ENCODE measurements around the gene LRBA. TPM values are rescaled to one million over a fixed set of nuclear protein-coding genes. Genes with fewer than 3 reads are reported as not detected.

Gene LRBA
- total and polyA plus RNA-seq, 2 of the 4 experiments (the other 2 are of a cell fraction), result 10.2 to 51.6 TPM

GRCh38 chr4:150751648-150752047 lies 263.4 kb downstream of the LRBA start:
- Histone ChIP-seq H3K23ac (ENCODE audit: low read depth, low read length) (no peak overlapping the region), H3K27ac (ENCODE audit: insufficient read depth, low read length) (no peak overlapping the region), H3K56ac (ENCODE audit: extremely low read depth, insufficient read depth, low read length) (no peak overlapping the region), H3K4me1 (ENCODE audit: control insufficient read depth, insufficient read depth, low read length) (no peaks in the 10 kb centered on the region), H4K91ac (ENCODE audit: insufficient read depth, low read depth, low read length) (no peak overlapping the region), H2AK5ac (ENCODE audit: low read depth, low read length) (no peak overlapping the region), H3K36me3 (ENCODE audit: control insufficient read depth, insufficient read depth, low read length) (no peaks in the 10 kb centered on the region), H2BK5ac (ENCODE audit: low read depth, low read length, poor library complexity, severe bottlenecking) (no peak overlapping the region), H3K9me3 (ENCODE audit: control insufficient read depth, insufficient read depth, low read length) (no peaks in the 10 kb centered on the region), H4K8ac (ENCODE audit: low read depth in 2 of 2, low read length in 2 of 2) (no peak overlapping the region), H3K4me3 (ENCODE audit: insufficient read depth, low read depth, low read length) (no peak overlapping the region), H3K9me1 (ENCODE audit: insufficient read depth, low read length) (no peaks in the 10 kb centered on the region), H3K18ac (ENCODE audit: low read depth, low read length) (no peak overlapping the region), H3K14ac (replicated peaks; ENCODE audit: low read depth, low read length) (no peak overlapping the region), H3K4ac (ENCODE audit: low read depth, low read length) (no peak overlapping the region), H4K5ac (ENCODE audit: low read depth, low read length) (no peak overlapping the region), H3K79me1 (ENCODE audit: low read depth in 1 of 2, low read length in 2 of 2) (no peaks in the 10 kb centered on the region), H2AK9ac (replicated peaks; ENCODE audit: low read depth, low read length, poor library complexity) (no peak overlapping the region), H2BK20ac (ENCODE audit: low read depth, low read length) (no peak overlapping the region), H3K4me2 (ENCODE audit: low read depth, low read length) (no peak overlapping the region), H3K9ac (ENCODE audit: low read depth, low read length) (no peak overlapping the region), H2BK120ac (ENCODE audit: low read depth, low read length) (no peak overlapping the region), H4K20me1 (ENCODE audit: insufficient read depth, low read length) (no peaks in the 10 kb centered on the region), H2AFZ (replicated peaks; ENCODE audit: low read length, poor library complexity) (no peak overlapping the region), H3K27me3 (ENCODE audit: control insufficient read depth, insufficient read depth, low read length) (no peaks in the 10 kb centered on the region), H2BK15ac (ENCODE audit: low read depth, low read length) (no peak overlapping the region)
- DNase-seq (no peak), ATAC-seq (ENCODE audit: low read depth) (no peak)
- TF ChIP-seq USF2 (IDR thresholded peaks at IDR 0.05; ENCODE audit: low read depth, low read length) (no peak), MXI1 (IDR thresholded peaks at IDR 0.05; ENCODE audit: borderline replicate concordance, low read depth, low read length) (no peak), RFX5 (IDR thresholded peaks at IDR 0.05; ENCODE audit: low read depth, low read length) (no peak), CEBPB (IDR thresholded peaks at IDR 0.05; ENCODE audit: low read depth, low read length) (no peak), POLR2A (IDR thresholded peaks at IDR 0.05; ENCODE audit: low read depth, low read length) (no peak)
- TF ChIP-seq, protein P1, sequence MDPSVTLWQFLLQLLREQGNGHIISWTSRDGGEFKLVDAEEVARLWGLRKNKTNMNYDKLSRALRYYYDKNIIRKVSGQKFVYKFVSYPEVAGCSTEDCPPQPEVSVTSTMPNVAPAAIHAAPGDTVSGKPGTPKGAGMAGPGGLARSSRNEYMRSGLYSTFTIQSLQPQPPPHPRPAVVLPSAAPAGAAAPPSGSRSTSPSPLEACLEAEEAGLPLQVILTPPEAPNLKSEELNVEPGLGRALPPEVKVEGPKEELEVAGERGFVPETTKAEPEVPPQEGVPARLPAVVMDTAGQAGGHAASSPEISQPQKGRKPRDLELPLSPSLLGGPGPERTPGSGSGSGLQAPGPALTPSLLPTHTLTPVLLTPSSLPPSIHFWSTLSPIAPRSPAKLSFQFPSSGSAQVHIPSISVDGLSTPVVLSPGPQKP (IDR thresholded peaks at IDR 0.05; ENCODE audit: borderline replicate concordance, low read depth, low read length), result no peak
- ChIA-PET CTCF (interaction anchor here (0.7 kb wide), 1 partner anchor 12 kb away, joined by 4 read pairs; no protein-coding TSS in a partner anchor), POLR2A (ENCODE audit: unreplicated experiment) (no interaction called here)
- in situ Hi-C loops (cut with MboI; ENCODE audit: low sequenced_read_pairs), result no loop called here
- intact Hi-C loops (cut with micrococcal nuclease), result no loop called here
- dilution Hi-C loops (cut with HindIII; ENCODE audit: low sequenced_read_pairs, unreplicated experiment), result no loop called here
- BruUV-seq (replicated peaks), result no TSS peak
